ENCODE measurements around the gene DUOX1.

DNA sequence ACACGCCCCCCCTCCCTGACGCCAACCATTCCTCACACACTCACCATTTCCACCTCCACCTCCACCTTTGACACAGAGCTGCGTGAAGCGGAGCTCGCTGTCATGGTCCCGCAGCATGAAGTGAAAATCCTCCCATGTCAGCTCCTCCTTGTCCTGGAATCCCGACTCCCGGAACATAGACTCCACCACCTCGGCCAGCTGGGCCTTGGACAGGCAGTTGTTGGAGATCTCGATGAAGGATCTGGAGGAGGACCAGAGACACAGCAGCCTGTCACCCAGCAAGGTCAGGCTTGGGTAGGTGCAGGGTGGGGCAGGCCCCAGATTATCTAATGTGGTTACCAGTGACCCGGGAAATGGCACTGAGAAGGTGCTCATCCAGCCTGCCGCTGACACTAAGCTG lies 28.0 kb upstream of the DUOX1 start:
- TF ChIP-seq, protein P1, sequence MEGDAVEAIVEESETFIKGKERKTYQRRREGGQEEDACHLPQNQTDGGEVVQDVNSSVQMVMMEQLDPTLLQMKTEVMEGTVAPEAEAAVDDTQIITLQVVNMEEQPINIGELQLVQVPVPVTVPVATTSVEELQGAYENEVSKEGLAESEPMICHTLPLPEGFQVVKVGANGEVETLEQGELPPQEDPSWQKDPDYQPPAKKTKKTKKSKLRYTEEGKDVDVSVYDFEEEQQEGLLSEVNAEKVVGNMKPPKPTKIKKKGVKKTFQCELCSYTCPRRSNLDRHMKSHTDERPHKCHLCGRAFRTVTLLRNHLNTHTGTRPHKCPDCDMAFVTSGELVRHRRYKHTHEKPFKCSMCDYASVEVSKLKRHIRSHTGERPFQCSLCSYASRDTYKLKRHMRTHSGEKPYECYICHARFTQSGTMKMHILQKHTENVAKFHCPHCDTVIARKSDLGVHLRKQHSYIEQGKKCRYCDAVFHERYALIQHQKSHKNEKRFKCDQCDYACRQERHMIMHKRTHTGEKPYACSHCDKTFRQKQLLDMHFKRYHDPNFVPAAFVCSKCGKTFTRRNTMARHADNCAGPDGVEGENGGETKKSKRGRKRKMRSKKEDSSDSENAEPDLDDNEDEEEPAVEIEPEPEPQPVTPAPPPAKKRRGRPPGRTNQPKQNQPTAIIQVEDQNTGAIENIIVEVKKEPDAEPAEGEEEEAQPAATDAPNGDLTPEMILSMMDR (IDR thresholded peaks at IDR 0.05): no peak
- TF ChIP-seq POLR2A (IDR thresholded peaks at IDR 0.05): no peak
- TF ChIP-seq EP300 (IDR thresholded peaks at IDR 0.05): no peak

Data from sigmoid colon (tissue), 4 donors.